Erythroblast (primary cell): ENCODE data around the gene CRYM.

Source experiments
- GATA1 ChIP-seq: IDR thresholded peaks from 2 replicates; pipeline ENCODE4 v1.6.1; 2011; ENCODE audit warnings: low read depth, mild to moderate bottlenecking, control low read depth, low read length, moderate library complexity
- POLR2A ChIP-seq: IDR thresholded peaks from 2 replicates; pipeline ENCODE4 v1.6.1; 2011; ENCODE audit warnings: mild to moderate bottlenecking, low read length

DNA sequence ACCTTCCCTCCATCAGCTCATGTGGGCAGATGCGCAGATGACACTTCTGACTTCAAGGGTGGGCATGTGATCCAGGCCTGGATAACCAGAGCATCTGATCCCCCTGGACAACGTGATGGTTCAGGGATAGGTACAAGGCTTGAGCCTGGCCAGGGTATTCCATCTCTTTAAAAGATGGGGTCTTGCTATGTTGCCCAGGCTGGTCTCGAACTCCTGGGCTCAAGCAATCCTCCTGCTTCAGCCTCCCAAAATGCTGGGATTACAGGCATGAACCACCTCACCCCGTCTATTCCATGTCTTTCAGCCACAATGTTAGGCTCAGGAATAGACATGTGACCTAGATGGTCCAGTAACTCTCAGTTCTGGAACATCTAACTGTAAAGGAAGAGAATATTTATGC lies 20.8 kb downstream of the CRYM start:
- TF ChIP-seq GATA1 (no peak), POLR2A (no peak)
